ENCODE data around the gene ZBTB48.
A peak's percentile ranks its signal among the peaks of the same experiment; 100 is the strongest.
"Not testable (repeated sequence)": the region's sequence is repeated elsewhere in the genome, so short reads cannot be mapped to it uniquely, and the experiment has no call there.

The ZBTB48 gene

DNA sequence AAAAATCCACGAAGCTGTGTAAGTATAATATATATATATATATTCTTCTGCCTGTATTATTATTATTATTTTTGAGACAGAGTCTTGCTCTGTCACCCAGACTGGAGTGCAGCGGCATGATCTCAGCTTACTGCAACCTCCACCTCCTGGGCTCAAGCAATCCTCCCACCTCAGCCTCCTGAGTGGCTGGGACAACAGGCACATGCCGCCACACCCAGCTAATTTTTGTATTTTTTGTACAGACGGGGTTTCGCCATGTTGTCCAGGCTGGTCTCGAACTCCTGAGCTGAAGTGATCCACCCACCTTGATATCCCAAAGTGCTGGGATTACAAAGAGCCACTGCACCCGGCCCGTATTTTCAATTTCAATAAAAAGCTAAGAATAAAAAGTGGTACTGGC is 20.2 kb downstream of the ZBTB48 start:
- not testable (repeated sequence) for H3K27me3 ChIP-seq (ENCODE audit: control insufficient read depth in 1 of 2, insufficient read depth in 2 of 2, low read length in 2 of 2); H3K27ac ChIP-seq (ENCODE audit: low read depth, low read length); H3K9me3 ChIP-seq (ENCODE audit: control insufficient read depth in 1 of 2, low read length in 2 of 2)
- peak overlapping the region; percentile 71 to 95 for H3K4me3 ChIP-seq (ENCODE audit: low read depth in 1 of 2, low read length in 2 of 2)
- peaks cover 21 to 35% of the 10 kb centered on the region in 2 donors for H3K4me1 ChIP-seq (ENCODE audit: control insufficient read depth in 1 of 2, insufficient read depth in 2 of 2, low read length in 2 of 2)
- peaks cover 24 to 43% of the 10 kb centered on the region in 2 donors for H3K36me3 ChIP-seq (ENCODE audit: control insufficient read depth in 1 of 2, insufficient read depth in 2 of 2, low read length in 2 of 2)
- peak overlapping the region in 1 of 2 donors; percentile 87 for H3K9ac ChIP-seq (ENCODE audit: low read depth in 1 of 2, low read length in 2 of 2)

DNA sequence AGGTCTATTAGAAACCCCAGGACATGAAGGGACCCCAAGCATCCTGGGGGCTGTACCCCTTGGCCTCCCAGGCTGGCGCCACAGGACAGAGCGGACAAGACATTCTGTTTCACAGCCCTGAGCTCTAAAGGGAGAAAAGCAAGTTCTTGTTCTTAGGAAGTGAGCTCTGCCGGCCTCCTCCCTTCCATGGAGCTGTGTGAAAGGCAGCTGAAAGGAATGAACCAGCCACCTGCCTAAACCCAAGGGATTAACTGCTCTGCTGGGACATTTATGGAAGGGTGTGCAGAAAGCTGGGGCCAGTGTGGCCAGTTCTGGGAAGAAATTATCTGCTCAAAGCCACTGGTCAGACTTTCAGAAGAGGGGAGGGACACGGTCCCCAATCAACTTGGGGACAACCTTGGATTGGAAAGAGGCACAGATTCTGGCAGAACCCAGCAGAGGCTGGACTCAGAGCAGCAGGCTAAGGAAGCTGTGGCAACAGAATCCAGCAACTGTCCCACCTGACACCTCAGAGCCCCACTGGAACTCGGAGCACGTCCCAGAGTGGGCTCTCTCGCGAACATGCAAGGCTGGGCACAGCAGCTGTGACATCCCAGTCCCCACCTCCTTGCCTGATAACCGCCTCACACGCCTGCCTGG is 20.7 kb downstream of the ZBTB48 start:
- Histone ChIP-seq H3K27ac (ENCODE audit: low read depth, low read length) (peak overlapping the region; percentile 54), H3K27me3 (ENCODE audit: control insufficient read depth in 1 of 2, insufficient read depth in 2 of 2, low read length in 2 of 2) (no peaks in the 10 kb centered on the region), H3K4me1 (ENCODE audit: control insufficient read depth in 1 of 2, insufficient read depth in 2 of 2, low read length in 2 of 2) (peaks cover 21 to 35% of the 10 kb centered on the region in 2 donors), H3K36me3 (ENCODE audit: control insufficient read depth in 1 of 2, insufficient read depth in 2 of 2, low read length in 2 of 2) (peaks cover 20 to 37% of the 10 kb centered on the region in 2 donors), H3K9ac (ENCODE audit: low read depth in 1 of 2, low read length in 2 of 2) (peak overlapping the region; percentile 87 to 90), H3K4me3 (ENCODE audit: low read depth in 1 of 2, low read length in 2 of 2) (peak overlapping the region; percentile 71 to 95), H3K9me3 (ENCODE audit: control insufficient read depth in 1 of 2, low read length in 2 of 2) (no peaks in the 10 kb centered on the region)

DNA sequence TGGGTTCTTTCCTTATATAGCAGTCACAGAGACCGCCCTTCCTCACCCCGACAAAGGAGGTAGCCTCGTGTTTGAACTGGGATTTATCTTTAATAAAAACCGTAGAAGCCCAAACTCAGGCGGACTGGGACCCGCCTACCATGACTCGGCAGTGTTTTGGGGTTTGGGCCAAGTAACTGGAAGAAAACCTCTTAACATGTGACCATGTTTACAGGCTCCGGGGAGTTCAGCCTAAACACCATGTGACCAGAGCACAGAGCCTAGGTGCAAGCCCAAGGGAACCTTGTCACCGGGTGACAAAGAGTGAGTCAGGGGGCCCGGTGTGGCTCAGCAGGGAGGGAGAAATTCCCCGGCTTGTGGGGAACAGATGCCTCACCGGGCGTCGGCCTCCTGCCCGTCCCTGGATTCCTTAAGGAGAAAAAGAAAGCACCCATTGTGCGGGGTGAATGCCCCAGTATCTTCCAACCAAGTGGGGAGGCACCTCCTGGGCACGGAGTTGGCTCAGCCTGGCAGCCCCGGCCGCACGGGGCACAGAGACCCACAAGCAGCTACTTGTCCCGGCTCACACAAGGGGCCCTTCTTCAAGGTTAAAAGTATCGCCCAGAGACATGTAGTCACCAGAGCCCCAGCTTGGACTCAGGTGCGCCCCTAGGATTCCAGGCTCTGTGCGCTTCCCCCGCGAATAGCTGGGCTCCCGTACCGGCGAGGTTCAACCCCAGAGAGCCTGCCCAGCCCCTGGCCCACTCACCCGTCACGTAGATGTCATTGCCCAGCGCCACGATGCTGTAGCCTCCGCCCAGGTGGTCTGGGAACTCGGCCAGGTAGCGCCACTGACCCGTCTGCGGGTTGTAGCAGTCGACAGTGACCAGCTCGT is 21.5 kb downstream of the ZBTB48 start:
- peak overlapping the region; percentile 71 to 95 for H3K4me3 ChIP-seq (ENCODE audit: low read depth in 1 of 2, low read length in 2 of 2)
- H3K4me1 ChIP-seq (ENCODE audit: control insufficient read depth in 1 of 2, insufficient read depth in 2 of 2, low read length in 2 of 2): peaks cover 21 to 35% of the 10 kb centered on the region in 2 donors
- peaks cover 16 to 30% of the 10 kb centered on the region in 2 donors for H3K36me3 ChIP-seq (ENCODE audit: control insufficient read depth in 1 of 2, insufficient read depth in 2 of 2, low read length in 2 of 2)
- no peaks in the 10 kb centered on the region for H3K9me3 ChIP-seq (ENCODE audit: control insufficient read depth in 1 of 2, low read length in 2 of 2)
- H3K27me3 ChIP-seq (ENCODE audit: control insufficient read depth in 1 of 2, insufficient read depth in 2 of 2, low read length in 2 of 2): no peaks in the 10 kb centered on the region
- H3K27ac ChIP-seq (ENCODE audit: low read depth, low read length): peak overlapping the region; percentile 97
- peak overlapping the region; percentile 87 to 90 for H3K9ac ChIP-seq (ENCODE audit: low read depth in 1 of 2, low read length in 2 of 2)

DNA sequence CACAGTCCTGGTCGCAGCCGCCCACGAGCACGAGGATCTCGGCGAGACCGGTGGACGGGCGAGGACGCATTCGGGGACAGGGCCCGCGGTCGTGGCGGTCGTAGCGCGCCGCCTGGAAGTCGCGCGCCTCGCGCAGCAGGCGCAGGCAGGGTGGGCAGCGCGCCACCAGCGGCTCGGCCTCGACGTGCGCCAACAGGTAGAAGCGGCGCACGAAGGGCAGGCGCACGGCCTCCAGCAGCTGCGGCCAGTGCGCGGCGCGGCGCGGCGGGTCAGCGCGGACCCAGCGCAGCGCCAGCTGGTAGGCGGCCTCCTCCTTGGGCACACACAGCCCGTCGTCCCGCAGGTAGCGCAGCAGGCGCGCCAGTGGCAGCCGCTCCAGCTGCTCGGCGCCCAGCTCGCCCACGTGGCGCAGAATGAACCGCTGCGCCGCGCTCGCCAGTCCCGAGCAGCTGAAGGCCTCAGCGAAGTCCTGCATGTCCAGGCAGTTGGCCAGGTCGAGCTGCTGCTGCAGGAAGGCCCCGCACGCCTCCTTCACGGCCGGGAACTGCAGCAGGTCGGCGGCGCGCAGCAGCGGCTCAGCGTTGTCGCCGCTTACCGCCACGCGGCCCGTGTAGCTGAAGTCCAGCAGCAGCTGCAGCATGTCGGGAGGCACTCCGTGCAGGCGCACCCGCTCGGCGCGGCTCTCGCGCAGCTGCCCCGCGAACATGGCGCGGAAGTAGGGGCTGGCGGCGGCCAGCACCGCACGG is 22.3 kb downstream of the ZBTB48 start:
- Histone ChIP-seq H3K27ac (ENCODE audit: low read depth, low read length) (peak overlapping the region; percentile 97), H3K36me3 (ENCODE audit: control insufficient read depth in 1 of 2, insufficient read depth in 2 of 2, low read length in 2 of 2) (peaks cover 8 to 22% of the 10 kb centered on the region in 2 donors), H3K27me3 (ENCODE audit: control insufficient read depth in 1 of 2, insufficient read depth in 2 of 2, low read length in 2 of 2) (no peaks in the 10 kb centered on the region), H3K4me1 (ENCODE audit: control insufficient read depth in 1 of 2, insufficient read depth in 2 of 2, low read length in 2 of 2) (peaks cover 21 to 35% of the 10 kb centered on the region in 2 donors), H3K9me3 (ENCODE audit: control insufficient read depth in 1 of 2, low read length in 2 of 2) (no peaks in the 10 kb centered on the region), H3K4me3 (ENCODE audit: low read depth in 1 of 2, low read length in 2 of 2) (peak overlapping the region; percentile 71 to 95), H3K9ac (ENCODE audit: low read depth in 1 of 2, low read length in 2 of 2) (peak overlapping the region; percentile 87 to 90)

DNA sequence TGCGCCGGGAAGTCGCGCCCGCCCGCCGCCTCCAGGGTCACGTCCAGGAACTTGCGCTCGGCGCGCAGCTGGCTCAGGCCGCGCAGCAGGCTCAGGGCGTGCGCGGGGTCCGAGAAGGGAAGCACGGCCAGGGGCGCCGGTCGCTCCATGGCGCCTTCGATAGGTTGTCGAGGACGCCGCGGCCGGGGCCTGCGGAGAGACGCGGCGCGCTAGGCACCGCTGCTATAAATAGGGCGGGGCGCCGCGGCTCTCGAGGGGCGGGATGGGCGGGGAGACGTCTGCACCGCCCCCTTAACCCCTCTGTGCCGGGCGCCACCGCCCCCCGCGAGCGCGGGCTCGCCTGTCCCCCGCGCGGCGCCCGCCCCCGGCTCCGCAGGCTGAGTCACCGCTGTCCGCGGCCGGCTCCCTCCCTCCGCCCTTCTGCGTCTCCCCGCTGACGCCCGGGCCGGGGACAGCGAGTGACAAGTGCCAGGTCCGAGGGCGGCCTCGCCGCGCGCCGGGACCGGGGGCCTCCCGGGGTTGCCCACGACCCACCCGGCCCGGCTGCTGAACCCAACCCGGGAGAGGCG is 23.0 kb downstream of the ZBTB48 start, which contains the start of gene KLHL21:
Gene KLHL21, minus strand, starts transcription at position 201 of the 569 bp plus-strand sequence. Its CDS starts 52 bp downstream, at position 149.
- Histone ChIP-seq H3K9me3 (ENCODE audit: control insufficient read depth in 1 of 2, low read length in 2 of 2) (no peaks in the 10 kb centered on the region), H3K4me1 (ENCODE audit: control insufficient read depth in 1 of 2, insufficient read depth in 2 of 2, low read length in 2 of 2) (peaks cover 18 to 35% of the 10 kb centered on the region in 2 donors), H3K9ac (ENCODE audit: low read depth in 1 of 2, low read length in 2 of 2) (peak within 1 kb of the TSS; percentile 90 to 93), H3K4me3 (ENCODE audit: low read depth in 1 of 2, low read length in 2 of 2) (peak within 1 kb of the TSS; percentile 71 to 95), H3K36me3 (ENCODE audit: control insufficient read depth in 1 of 2, insufficient read depth in 2 of 2, low read length in 2 of 2) (peaks cover 3 to 15% of the 10 kb centered on the region in 2 donors), H3K27ac (ENCODE audit: low read depth, low read length) (peak within 1 kb of the TSS; percentile 97), H3K27me3 (ENCODE audit: control insufficient read depth in 1 of 2, insufficient read depth in 2 of 2, low read length in 2 of 2) (no peaks in the 10 kb centered on the region)

DNA sequence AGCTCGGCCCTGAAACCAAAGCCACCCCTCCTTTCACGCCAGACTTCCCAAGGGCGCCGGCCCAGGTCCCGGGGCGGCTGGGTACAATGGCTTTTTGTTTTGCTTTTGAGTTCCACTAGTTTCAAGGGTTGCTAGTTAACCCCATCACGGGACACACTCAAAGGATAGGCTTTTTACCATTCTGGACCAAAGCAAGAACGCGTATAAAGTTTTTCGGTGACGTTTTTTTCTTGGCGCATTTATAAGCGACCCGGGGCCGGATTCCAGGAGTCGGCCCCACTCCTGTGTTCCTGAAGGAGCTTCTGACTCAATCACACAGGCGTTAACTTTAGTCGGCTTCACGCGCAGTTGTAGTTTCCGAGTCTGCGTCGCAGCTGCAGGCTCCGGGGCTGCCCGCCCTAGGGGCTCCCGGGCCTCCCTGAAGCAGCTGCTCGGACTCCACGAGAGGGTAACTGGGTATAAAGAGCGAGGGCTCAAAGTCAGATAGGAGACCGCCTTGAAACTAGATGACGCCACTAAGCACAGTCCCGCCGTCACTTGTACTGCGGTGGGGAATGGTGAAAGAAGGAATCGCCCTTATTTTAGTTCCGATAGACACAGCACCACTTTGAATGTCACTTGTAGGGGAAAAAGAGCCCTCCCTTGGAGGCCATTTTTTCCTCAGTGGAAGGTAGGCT is 23.6 kb downstream of the ZBTB48 start:
- peaks cover 18 to 35% of the 10 kb centered on the region in 2 donors for H3K4me1 ChIP-seq (ENCODE audit: control insufficient read depth in 1 of 2, insufficient read depth in 2 of 2, low read length in 2 of 2)
- no peaks in the 10 kb centered on the region for H3K9me3 ChIP-seq (ENCODE audit: control insufficient read depth in 1 of 2, low read length in 2 of 2)
- H3K27ac ChIP-seq (ENCODE audit: low read depth, low read length): peak overlapping the region; percentile 97
- H3K36me3 ChIP-seq (ENCODE audit: control insufficient read depth in 1 of 2, insufficient read depth in 2 of 2, low read length in 2 of 2): peaks cover 0 to 10% of the 10 kb centered on the region in 2 donors
- no peaks in the 10 kb centered on the region for H3K27me3 ChIP-seq (ENCODE audit: control insufficient read depth in 1 of 2, insufficient read depth in 2 of 2, low read length in 2 of 2)
- peak overlapping the region; percentile 76 to 93 for H3K9ac ChIP-seq (ENCODE audit: low read depth in 1 of 2, low read length in 2 of 2)
- H3K4me3 ChIP-seq (ENCODE audit: low read depth in 1 of 2, low read length in 2 of 2): peak overlapping the region; percentile 71 to 77

DNA sequence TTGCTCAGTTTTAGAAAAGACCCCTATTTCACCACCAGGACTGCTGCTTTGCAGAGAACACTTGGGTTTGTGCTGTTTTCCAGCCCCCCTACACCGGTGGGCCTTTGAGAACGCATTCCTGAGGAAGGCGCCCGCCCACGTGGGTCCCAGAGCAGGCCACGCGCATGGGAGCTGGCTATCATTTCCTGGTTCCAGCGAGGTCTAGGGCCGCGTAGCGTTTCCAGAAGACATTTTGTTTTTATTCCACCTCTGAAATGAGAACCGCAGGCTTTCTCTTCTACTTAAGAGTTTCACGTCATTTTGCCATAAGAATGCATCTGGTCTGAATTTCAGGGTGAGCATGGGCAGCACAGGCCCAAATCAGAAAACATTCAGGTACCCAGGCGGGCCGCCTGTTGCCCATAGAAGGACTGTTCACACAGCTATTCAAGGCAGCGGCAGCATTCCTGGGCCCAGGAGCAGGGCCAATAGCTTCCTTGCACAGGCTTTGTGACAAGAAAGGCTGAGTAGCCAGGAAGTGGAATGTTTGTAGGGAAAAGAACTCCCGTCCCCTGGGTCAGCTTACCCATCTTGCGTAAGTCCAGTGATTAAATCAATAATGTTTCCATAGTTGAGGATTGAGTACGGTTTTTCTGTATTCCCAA is 24.2 kb downstream of the ZBTB48 start:
- Histone ChIP-seq H3K9me3 (ENCODE audit: control insufficient read depth in 1 of 2, low read length in 2 of 2) (no peaks in the 10 kb centered on the region), H3K4me3 (ENCODE audit: low read depth in 1 of 2, low read length in 2 of 2) (peak overlapping the region; percentile 71 to 77), H3K4me1 (ENCODE audit: control insufficient read depth in 1 of 2, insufficient read depth in 2 of 2, low read length in 2 of 2) (peaks cover 18 to 32% of the 10 kb centered on the region in 2 donors), H3K27me3 (ENCODE audit: control insufficient read depth in 1 of 2, insufficient read depth in 2 of 2, low read length in 2 of 2) (no peaks in the 10 kb centered on the region), H3K9ac (ENCODE audit: low read depth in 1 of 2, low read length in 2 of 2) (peak overlapping the region; percentile 76 to 93), H3K27ac (ENCODE audit: low read depth, low read length) (peak overlapping the region; percentile 97), H3K36me3 (ENCODE audit: control insufficient read depth in 1 of 2, insufficient read depth in 2 of 2, low read length in 2 of 2) (peaks cover 0 to 6% of the 10 kb centered on the region in 2 donors)

DNA sequence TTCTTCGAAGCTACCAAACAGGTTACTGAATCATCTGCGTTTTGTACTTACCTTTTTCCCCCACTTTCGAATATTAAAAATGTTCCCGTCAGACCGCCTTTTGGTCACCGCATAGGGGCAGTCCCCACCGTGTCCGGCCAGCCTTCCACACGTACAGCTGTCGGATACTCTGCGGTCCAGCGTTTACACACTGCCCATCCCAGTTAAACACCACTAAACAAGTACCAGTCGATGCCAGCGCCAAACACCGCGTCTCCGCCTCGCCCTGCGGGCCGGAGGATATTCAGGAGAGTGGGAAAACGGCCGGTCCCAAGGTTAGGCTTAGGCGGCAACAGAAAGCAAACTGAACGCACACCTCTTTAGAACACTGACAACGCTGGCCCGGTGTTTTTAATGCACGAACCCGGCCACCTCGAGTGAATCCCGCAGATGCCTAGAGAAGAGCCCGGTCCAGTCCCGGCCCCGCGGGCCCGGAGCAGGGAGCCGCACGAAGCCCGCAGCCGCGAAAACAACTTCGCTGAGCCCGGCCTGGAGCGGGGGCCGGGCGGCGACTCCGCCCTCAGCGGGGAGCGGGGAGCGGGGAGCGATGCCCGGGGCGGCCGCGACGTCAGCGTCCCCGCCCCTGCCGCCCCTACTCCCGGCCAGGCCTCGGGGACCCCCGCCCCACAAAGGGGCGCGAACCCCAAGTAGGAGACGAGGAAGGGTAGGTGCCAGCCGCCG is 33.0 kb downstream of the ZBTB48 start:
- H3K27ac ChIP-seq (ENCODE audit: low read depth, low read length): peak overlapping the region; percentile 89
- H3K9me3 ChIP-seq (ENCODE audit: control insufficient read depth in 1 of 2, low read length in 2 of 2): no peaks in the 10 kb centered on the region
- peaks cover 4% of the 10 kb centered on the region in 2 donors for H3K4me1 ChIP-seq (ENCODE audit: control insufficient read depth in 1 of 2, insufficient read depth in 2 of 2, low read length in 2 of 2)
- no peaks in the 10 kb centered on the region for H3K36me3 ChIP-seq (ENCODE audit: control insufficient read depth in 1 of 2, insufficient read depth in 2 of 2, low read length in 2 of 2)
- H3K9ac ChIP-seq (ENCODE audit: low read depth in 1 of 2, low read length in 2 of 2): peak overlapping the region; percentile 90 to 92
- H3K27me3 ChIP-seq (ENCODE audit: control insufficient read depth in 1 of 2, insufficient read depth in 2 of 2, low read length in 2 of 2): no peaks in the 10 kb centered on the region
- peak overlapping the region; percentile 82 to 93 for H3K4me3 ChIP-seq (ENCODE audit: low read depth in 1 of 2, low read length in 2 of 2)
